Fibroblast of the aortic adventitia (primary cell): Measurements from ENCODE around the gene SLIT3. TPM values are rescaled to one million over a fixed set of nuclear protein-coding genes. Genes with fewer than 3 reads are reported as not detected.
A peak's percentile ranks its signal among the peaks of the same experiment; 100 is the strongest.

Source experiments
- DNase-seq: peaks from one replicate; pipeline ENCODE4 v3.0.0-alpha.2; 2010; ENCODE audit warnings: low read depth
- H3K4me3 ChIP-seq: 2 replicates; pipeline ENCODE4 v1.5.1; 2011; ENCODE audit warnings: low read depth, mild to moderate bottlenecking, control low read depth, low read length, moderate library complexity
- small RNA-seq: library from RNA; depleted of rRNA; stranded (forward); fragments of <200 nt; gene quantifications from one replicate; pipeline ENCODE3, GENCODE V24; 2012
- total RNA-seq: library from RNA; depleted of rRNA; stranded (reverse); fragments of >200 nt; gene quantifications from 2 replicates; pipeline ENCODE4 v1.2.3, GENCODE V29; 2012; ENCODE audit warnings: low replicate concordance
- TF ChIP-seq, protein P1 (sequence below): IDR thresholded peaks from 2 replicates; pipeline ENCODE4 v1.5.1; 2011; ENCODE audit warnings: mild to moderate bottlenecking, low read length, control low read depth, inconsistent platforms; ENCODE audit not compliant: insufficient read depth

Gene SLIT3
- total RNA-seq, 1 donor: 65.3 TPM

DNA sequence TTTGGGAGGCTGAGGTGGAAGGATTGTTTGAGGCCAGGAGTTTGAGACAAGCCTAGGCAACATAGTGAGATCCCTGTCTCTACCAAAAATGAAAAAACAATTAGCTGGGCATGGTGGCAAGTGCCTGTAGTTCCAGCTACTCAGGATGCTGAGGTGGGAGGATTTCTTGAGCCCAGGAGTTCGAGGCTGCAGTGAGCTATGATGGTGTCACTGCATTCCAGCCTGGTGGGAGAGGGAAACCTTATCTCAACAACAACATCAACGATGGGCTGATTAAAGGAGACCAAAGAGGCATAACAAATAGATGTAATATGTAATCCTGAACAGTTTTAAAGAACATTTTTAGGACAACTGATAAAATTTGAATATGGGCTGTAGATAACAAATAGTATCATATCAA lies 687.5 kb downstream of the SLIT3 start:
- DNase-seq: no peak
- no peak overlapping the region for H3K4me3 ChIP-seq
- TF ChIP-seq, protein P1, sequence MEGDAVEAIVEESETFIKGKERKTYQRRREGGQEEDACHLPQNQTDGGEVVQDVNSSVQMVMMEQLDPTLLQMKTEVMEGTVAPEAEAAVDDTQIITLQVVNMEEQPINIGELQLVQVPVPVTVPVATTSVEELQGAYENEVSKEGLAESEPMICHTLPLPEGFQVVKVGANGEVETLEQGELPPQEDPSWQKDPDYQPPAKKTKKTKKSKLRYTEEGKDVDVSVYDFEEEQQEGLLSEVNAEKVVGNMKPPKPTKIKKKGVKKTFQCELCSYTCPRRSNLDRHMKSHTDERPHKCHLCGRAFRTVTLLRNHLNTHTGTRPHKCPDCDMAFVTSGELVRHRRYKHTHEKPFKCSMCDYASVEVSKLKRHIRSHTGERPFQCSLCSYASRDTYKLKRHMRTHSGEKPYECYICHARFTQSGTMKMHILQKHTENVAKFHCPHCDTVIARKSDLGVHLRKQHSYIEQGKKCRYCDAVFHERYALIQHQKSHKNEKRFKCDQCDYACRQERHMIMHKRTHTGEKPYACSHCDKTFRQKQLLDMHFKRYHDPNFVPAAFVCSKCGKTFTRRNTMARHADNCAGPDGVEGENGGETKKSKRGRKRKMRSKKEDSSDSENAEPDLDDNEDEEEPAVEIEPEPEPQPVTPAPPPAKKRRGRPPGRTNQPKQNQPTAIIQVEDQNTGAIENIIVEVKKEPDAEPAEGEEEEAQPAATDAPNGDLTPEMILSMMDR: no peak

GRCh38 chr5:168612996-168613395 lies 687.9 kb downstream of the SLIT3 start:
- no peak for DNase-seq
- H3K4me3 ChIP-seq: no peak overlapping the region
- TF ChIP-seq, protein P1: no peak

GRCh38 chr5:168612123-168612522 lies 688.8 kb downstream of the SLIT3 start:
- TF ChIP-seq, protein P1: no peak
- no peak for DNase-seq
- H3K4me3 ChIP-seq: no peak overlapping the region

Small RNAs within 50 kb of the gene (small RNA-seq; reads per million reads assigned to genes)
- gene MIR218-2: 0.19 reads per million
- gene MIR585: 33.3 reads per million, percentile 96 among the genes with 10 or more reads in this experiment
- not detected for gene RF00019
